Measurements from ENCODE around the gene LRRC74B.

GRCh38 chr22:21028277-21029251 is 17.2 kb upstream of the LRRC74B start:
- TF ChIP-seq, protein P1, sequence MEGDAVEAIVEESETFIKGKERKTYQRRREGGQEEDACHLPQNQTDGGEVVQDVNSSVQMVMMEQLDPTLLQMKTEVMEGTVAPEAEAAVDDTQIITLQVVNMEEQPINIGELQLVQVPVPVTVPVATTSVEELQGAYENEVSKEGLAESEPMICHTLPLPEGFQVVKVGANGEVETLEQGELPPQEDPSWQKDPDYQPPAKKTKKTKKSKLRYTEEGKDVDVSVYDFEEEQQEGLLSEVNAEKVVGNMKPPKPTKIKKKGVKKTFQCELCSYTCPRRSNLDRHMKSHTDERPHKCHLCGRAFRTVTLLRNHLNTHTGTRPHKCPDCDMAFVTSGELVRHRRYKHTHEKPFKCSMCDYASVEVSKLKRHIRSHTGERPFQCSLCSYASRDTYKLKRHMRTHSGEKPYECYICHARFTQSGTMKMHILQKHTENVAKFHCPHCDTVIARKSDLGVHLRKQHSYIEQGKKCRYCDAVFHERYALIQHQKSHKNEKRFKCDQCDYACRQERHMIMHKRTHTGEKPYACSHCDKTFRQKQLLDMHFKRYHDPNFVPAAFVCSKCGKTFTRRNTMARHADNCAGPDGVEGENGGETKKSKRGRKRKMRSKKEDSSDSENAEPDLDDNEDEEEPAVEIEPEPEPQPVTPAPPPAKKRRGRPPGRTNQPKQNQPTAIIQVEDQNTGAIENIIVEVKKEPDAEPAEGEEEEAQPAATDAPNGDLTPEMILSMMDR (IDR thresholded peaks at IDR 0.05; ENCODE audit: low read depth, low read length), result no peak
- no peak for TF ChIP-seq POLR2A (IDR thresholded peaks at IDR 0.05; ENCODE audit: extremely low read depth, insufficient read length)
